Lower leg skin (tissue), 4 donors: ENCODE measurements around the gene BGN. TPM values are rescaled to one million over a fixed set of nuclear protein-coding genes. Genes with fewer than 3 reads are reported as not detected.

Experiments used
- DNase-seq, 2 donors: peaks; one replicate each; pipeline ENCODE4 v3.0.0-alpha.2; 2019; ENCODE audit warnings: low spot score in 2 of 2
- H3K4me3 ChIP-seq: fragments of 200-600 bp; sonication (generic); 2 replicates; pipeline ENCODE4 v1.5.1; 2017; ENCODE audit warnings: mild to moderate bottlenecking, low read depth; ENCODE audit not compliant: poor library complexity, severe bottlenecking
- CTCF ChIP-seq, 3 donors: fragments of 450-650 bp; IDR thresholded peaks; one replicate each; pipeline ENCODE4 v1.5.1; 2016; ENCODE audit warnings: antibody characterized with exemption in 3 of 3, mild to moderate bottlenecking in 3 of 3, moderate library complexity in 2 of 3
- POLR2A ChIP-seq, 2 donors: fragments of 450-650 bp; IDR thresholded peaks; one replicate each; pipeline ENCODE4 v1.6.1; 2016 to 2017; ENCODE audit warnings: antibody characterized with exemption in 2 of 2, mild to moderate bottlenecking in 1 of 2, moderate library complexity in 1 of 2
- WGBS, 2 donors: methylation state at CpG; one replicate each; pipeline ENCODE4 v1.1.5; 2018; 5-methylcytosine and 5-hydroxymethylcytosine counted together
- intact Hi-C: fragments of 100-400 bp; cut with DNase I; formaldehyde crosslinking; loops from one replicate; pipeline ENCODE4 v1.15.0; 2023; ENCODE audit warnings: low total_unique reads
- total RNA-seq, 4 donors: library from RNA; depleted of rRNA; stranded (reverse); fragments of >200 nt; gene quantifications; one replicate each; pipeline ENCODE4 v1.1.0, GENCODE V29; 2016

BGN gene
- total RNA-seq, 4 donors from 2014 or later = 18.1 to 34.2 (median 22.8) TPM

- no peak overlapping the region for H3K4me3 ChIP-seq
- no peak for DNase-seq
- intact Hi-C loops = no loop called here
- no peak for TF ChIP-seq CTCF (IDR thresholded peaks at IDR 0.05)
- TF ChIP-seq POLR2A (IDR thresholded peaks at IDR 0.05) = no peak
- 85 to 95% methylated on average over 6 to 15 of the region's 16 CpGs for WGBS, 2 donors
Measured at GRCh38 chrX:153478746-153479145, 16.0 kb upstream of the BGN start.

GRCh38 chrX:153481043-153481442 is 13.7 kb upstream of the BGN start:
- intact Hi-C loops = no loop called here
- H3K4me3 ChIP-seq = no peak overlapping the region
- TF ChIP-seq POLR2A (IDR thresholded peaks at IDR 0.05) (no peak), CTCF (IDR thresholded peaks at IDR 0.05) (no peak)
- DNase-seq = no peak
- 90% methylated on average over 12 of the region's 13 CpGs; no CpG with 5 or more reads in 1 of the 2 donors for WGBS, 2 donors

GRCh38 chrX:153482376-153483015 is 12.3 kb upstream of the BGN start:
- DNase-seq = no peak
- intact Hi-C loops = no loop called here
- no peak overlapping the region for H3K4me3 ChIP-seq
- 80 to 98% methylated on average over 8 to 20 of the region's 23 CpGs for WGBS, 2 donors
- TF ChIP-seq CTCF (IDR thresholded peaks at IDR 0.05) = no peak
- TF ChIP-seq POLR2A (IDR thresholded peaks at IDR 0.05) = no peak

- 78 to 90% methylated on average over 3 to 28 of the region's 30 CpGs for WGBS, 2 donors
- intact Hi-C loops = no loop called here
- no peak overlapping the region for H3K4me3 ChIP-seq
- TF ChIP-seq CTCF (IDR thresholded peaks at IDR 0.05) (no peak), POLR2A (IDR thresholded peaks at IDR 0.05) (no peak)
- no peak for DNase-seq
Measured at GRCh38 chrX:153485396-153486080, 9.2 kb upstream of the BGN start.

GRCh38 chrX:153486171-153486570 is 8.6 kb upstream of the BGN start:
- H3K4me3 ChIP-seq = no peak overlapping the region
- intact Hi-C loops = no loop called here
- no peak for DNase-seq
- TF ChIP-seq POLR2A (IDR thresholded peaks at IDR 0.05) (no peak), CTCF (IDR thresholded peaks at IDR 0.05) (no peak)
- 85 to 87% methylated on average over 4 to 10 of the region's 10 CpGs for WGBS, 2 donors
